Stimulated activated CD4-positive, alpha-beta T cell treated with anti-CD3 and anti-CD28 coated beads, Interleukin-1b, Interleukin-23, amount 100 ng/mL, for 24 hours (primary cell): ENCODE data around the gene SH3BP1.
"Not testable (repeated sequence)": the region's sequence is repeated elsewhere in the genome, so short reads cannot be mapped to it uniquely, and the experiment has no call there.

ENCODE experiments used
- DNase-seq, 4 experiments: peaks; one replicate each; pipeline ENCODE4 v3.0.0-alpha.2; 2020; ENCODE audit warnings: low read depth in 4 of 4, low spot score in 1 of 4

SH3BP1 gene, protein sequence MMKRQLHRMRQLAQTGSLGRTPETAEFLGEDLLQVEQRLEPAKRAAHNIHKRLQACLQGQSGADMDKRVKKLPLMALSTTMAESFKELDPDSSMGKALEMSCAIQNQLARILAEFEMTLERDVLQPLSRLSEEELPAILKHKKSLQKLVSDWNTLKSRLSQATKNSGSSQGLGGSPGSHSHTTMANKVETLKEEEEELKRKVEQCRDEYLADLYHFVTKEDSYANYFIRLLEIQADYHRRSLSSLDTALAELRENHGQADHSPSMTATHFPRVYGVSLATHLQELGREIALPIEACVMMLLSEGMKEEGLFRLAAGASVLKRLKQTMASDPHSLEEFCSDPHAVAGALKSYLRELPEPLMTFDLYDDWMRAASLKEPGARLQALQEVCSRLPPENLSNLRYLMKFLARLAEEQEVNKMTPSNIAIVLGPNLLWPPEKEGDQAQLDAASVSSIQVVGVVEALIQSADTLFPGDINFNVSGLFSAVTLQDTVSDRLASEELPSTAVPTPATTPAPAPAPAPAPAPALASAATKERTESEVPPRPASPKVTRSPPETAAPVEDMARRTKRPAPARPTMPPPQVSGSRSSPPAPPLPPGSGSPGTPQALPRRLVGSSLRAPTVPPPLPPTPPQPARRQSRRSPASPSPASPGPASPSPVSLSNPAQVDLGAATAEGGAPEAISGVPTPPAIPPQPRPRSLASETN

GRCh38 chr22:37639070-37639760, at the start of gene SH3BP1:
TSS of gene SH3BP1 (plus strand) at chr22:37639669. CDS start at chr22:37639788, 119 bp downstream.
- peak in 1 of 4 experiments; percentile 55 for DNase-seq

DNA sequence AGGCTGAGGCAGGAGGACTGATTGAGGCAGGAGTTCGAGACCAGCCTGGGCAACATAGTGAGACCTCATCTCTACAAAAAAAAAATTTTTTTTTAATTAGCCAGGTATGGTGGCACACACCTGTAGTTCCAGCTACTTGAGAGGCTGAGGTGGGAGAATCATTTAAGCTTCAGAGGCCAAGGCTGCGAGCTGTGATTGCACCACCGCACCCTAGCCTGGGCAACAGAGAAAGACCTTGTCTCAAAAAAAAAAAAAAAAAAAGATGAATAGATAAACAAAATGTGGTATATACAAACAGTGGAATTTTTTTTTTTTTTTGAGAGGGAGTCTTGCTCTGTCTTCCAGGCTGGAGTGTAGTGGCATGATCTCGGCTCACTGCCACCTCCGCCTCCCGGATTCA, 48.4 kb upstream of the SH3BP1 start:
- not testable (repeated sequence) for DNase-seq

DNA sequence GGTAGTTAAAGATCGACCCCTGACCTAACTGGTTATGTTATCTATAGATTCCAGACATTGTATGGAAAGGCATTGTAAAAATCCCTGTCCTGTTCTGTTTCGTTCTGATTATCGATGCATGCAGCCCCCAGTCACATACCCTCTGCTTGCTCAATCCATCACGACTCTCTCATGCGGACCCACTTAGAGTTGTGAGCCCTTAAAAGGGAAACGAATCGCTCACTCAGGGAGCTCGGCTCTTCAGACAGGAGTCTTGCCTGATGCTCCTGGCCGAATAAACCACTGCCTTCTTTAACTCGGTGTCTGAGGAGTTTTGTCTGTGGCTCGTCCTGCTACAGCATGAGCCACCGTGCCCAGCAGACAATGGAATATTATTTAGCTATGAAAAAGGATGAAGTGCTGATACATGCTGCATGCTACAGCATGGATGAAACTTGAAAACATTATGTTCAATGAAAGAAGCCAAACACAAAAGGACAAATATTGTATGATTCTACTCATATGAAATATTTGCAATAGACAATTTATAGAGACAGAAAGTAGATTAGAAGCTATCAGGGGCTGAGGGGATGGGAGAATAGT, 47.6 kb upstream of the SH3BP1 start:
- no peak for DNase-seq

GRCh38 chr22:37594237-37594636, 45.2 kb upstream of the SH3BP1 start:
- DNase-seq: no peak

- no peak for DNase-seq
These were observed 40.3 kb upstream of the SH3BP1 start for GRCh38 chr22:37599153-37599552.

DNA sequence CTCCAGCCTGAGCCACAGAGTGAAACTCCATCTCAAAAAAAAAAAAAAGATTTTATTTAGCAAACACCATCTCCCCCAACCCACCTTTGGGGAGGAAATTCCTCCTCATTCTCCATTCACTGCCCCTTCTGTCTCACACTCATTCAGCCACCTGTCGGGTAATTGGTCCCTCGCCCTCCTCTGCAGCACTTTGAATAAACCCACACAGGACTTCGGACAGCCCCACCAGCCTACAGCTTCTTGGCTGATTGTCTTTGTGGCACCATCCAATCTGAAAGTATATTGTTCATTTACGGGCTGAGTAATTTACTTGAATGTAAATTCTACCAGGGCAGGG, 38.3 kb upstream of the SH3BP1 start:
- DNase-seq: no peak

DNA sequence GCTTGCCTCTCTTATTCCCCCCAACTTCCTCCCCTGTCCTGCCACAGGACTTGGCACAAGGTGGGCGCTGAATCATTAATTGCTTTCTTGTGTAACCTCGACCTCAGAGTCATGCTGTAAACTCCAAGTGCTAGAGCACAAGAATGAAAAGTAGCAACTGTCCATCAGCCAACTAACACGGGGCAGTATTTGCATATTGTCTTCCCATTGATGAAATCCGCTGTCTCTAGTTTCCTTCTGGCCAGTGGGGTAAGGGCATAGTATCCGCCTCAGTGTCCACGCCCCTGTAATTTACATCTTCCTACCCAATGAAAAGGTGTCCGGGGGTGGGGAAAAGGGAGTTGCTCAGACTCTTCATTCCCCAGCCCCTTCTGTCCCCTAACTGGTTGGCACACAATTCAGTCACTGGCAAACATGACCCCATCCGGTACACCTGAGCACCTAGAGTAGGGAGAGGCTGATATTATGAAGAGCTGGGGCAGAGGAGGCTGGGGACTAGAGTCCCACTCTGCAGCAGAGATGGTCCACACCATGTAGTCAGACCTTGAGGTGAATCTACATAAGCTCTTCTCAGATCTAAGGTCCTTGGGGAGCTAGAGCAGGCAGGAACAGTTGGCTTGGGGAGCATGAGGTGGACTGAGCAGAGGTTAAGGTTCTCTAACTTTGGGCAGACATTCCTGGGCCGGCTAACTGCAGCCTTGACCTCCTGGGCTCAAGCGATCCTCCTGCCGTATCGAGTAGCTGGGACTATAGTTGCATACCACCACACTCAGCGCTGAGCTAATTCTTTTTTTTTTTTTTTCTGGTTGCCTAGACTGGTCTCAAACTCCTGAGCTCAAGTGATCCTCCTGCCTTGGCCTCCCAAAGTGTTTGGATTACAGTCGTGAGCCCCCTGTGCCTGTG, 37.7 kb upstream of the SH3BP1 start:
- DNase-seq: no peak

GRCh38 chr22:37602546-37603277, 36.8 kb upstream of the SH3BP1 start:
- DNase-seq: not testable (repeated sequence)

DNA sequence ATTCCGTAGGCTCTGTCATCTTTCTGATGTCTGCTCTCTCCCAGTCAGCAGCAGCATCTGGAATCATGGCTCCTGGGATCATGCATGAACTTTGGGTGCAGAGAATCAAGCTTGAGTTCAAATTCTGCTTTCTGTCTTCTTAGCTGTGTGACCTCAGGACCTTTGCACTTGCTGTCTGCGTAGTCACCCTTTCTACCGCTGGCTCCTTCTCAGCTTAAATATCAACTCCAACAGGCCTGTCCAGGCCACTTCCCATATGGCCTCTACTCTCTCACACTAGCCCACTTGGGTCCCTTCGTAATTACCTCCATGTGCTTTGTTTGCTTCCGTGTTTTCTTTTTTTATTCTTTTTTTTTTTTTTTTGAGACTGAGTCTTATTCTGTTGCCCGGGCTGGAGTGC, 35.4 kb upstream of the SH3BP1 start:
- DNase-seq: no peak

DNA sequence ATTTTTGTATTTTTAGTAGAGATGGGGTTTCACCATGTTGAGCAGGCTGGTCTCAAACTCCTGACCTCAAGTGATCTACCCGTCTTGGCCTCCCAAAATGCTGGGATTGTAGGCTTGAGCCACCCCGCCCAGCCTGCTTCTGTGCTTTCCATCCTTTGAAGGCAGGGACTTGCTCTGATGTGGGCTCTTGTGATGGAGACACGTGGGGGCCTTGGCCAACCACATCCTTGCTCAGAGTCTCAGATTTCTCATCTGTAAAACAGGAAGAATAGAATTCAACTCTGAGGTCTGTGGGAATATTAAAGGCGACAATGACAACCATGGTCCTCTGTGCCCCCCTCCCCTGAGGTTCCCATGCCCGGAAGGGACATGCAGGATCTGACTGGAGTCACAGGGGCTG, 34.6 kb upstream of the SH3BP1 start:
- DNase-seq: no peak

- DNase-seq: peak; percentile 83 to 96 (median 88)
These were observed 32.2 kb upstream of the SH3BP1 start for GRCh38 chr22:37607010-37607934.

DNA sequence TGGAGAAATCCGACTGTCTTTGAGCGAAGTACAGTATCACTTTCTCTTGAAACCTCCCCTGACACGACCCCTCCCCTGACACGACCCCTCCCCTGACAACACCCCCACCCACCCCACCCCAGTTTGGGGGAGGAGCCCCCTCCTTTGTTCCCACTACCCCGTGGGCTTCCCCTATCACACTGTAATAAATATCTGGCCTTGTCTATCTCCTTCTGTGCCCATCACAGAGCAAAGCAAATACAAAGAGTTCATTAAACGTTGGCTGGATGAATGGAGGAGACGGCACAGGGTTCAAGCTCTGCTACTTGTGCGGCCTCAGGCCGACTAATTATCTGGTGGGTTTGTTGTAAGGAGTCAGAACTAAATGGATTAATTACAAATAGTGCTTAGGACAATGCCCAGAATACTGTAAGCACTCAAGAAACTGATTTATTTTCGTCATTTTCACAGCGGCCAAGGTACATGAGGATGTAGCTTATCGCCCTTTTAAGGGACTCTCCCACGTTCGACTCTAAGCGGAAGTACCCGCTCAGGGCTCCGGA, 31.5 kb upstream of the SH3BP1 start:
- peak in 1 of 4 experiments; percentile 9 for DNase-seq

DNA sequence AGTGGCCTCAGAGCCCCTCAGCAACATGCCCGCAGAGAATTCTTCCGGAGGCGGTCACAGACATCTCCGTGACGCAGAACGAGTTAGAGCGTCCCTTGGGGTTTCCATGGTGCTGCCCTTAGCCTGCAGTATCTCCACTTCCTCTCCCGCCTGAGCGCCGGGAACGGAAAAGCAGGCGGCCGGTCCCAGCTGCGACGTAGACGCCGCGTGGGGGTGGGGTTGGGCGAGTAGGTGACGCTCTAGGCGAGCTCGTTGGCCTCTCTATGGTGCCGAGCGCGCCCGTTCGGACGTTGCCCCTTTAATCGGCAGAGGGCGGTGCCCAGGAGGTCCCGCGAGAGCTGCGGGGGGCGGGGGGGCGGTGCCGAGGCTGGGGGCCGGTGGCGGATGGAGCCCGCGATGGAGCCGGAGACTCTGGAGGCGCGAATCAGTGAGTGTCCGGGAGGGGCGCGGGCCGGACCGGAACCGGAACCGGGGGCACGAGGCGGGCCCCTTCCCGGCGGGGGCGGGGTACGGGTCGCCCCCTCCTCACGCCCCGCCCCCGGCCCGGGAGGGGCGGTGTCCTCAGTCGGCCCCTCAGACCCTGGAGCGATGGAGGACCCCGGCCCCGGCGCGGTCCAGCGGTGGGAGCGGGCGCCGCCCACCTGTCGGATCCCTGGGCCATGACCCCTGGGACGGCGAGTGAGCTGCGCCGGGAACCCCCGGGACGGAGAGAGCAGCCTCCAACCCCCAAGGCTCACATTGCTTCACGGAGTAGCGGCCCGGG, 30.8 kb upstream of the SH3BP1 start, which contains the start of gene GGA1:
TSS of gene GGA1 (plus strand) at position 358 of the 763 bp plus-strand sequence. CDS start at position 385, 27 bp downstream.
- peak; percentile 84 to 93 (median 88) for DNase-seq

DNA sequence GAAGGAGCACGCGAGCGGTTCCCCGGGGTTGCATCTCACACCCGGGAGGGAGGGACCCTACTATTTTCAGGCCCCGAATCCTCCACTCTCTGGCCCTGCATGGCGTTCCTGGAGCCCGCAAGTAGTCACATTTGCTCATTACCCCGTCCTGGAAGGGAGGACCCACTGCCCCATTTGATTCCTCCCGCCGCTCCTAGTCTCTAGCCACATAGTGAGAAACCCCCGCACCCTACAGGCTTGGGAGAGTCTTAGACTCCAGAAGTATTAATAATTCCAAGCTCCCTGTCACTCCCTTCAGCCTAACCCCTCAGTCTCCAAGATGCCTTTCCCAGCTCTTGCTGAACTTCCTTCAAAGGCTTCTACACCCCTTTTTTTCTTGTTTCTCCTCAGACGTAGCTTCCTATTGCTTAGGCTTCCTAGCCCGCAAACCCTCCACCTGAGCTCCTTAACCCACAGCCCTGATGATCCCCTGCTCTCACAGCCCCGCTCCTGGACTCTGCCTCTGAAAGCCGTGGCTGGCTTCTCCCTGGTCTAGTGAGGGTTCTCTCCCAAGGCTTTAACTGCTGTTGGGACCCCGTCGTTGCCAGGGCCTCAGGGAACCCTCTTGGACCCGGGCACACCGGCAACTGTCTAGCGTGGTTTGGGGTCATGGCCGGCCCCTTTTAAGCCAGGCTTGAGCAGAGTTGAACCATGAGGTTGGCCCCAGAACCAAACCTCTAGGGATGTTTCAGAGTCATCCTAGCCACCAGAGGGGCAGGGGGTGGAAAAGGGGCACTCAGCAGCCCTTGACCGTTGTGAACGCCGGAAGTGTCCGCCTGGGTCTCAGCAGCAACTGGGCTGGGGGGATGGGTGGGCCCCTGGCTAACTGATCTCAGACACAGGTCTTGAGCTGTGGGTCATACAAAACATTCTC, 30.0 kb upstream of the SH3BP1 start:
- no peak for DNase-seq

- not testable (repeated sequence) for DNase-seq
These were observed 29.4 kb upstream of the SH3BP1 start for GRCh38 chr22:37610153-37610475.

- DNase-seq: no peak
These were observed 28.9 kb upstream of the SH3BP1 start for GRCh38 chr22:37610480-37611129.
